Medulla oblongata (tissue), 1 donor: ENCODE results near the gene PCCB.
"Not testable (repeated sequence)": the region's sequence is repeated elsewhere in the genome, so short reads cannot be mapped to it uniquely, and the experiment has no call there.

Experiments
- DNase-seq: peaks from one replicate; pipeline ENCODE4 v3.0.0-alpha.2; 2015; ENCODE audit errors: extremely low spot score

The PCCB gene

DNA sequence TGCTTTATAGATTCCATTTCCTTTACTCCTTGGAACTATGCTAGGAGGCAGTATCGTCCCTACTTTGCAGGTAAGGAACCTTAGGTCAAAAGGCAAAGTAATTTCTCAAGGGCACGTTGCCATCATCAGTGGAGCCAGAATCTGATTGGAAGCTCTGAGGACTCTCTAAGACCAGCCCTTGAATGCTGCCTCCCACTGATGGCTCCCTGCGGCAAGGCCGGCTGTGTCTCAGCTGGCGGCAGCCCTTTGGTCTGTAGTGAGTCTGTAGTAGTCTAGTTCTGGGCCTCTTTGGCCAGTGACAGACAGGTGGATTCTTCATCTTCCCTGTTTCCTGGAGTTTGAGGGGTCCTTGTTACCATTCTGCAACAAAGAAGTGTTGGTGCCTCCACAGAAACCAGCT lies 76.2 kb downstream of the PCCB start:
- no peak for DNase-seq

GRCh38 chr3:136327671-136328070 lies 77.5 kb downstream of the PCCB start:
- DNase-seq, result no peak

DNA sequence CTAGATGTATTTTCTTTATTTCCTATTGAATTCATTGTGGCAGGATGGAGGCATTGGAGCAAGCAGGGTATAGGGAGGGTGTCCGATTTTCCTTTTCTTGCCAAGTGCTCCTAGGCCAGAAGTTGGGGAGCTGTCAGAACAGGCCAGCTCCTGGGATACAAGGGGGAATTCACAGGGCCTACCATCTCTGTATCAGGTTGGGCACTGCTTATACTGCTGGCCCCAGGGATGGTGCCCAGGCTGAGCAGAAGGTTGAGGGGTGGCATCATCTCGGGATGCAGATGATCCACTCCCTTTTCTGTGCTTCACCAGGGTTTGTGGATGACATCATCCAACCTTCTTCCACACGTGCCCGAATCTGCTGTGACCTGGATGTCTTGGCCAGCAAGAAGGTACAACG lies 79.5 kb downstream of the PCCB start:
- no peak for DNase-seq

DNA sequence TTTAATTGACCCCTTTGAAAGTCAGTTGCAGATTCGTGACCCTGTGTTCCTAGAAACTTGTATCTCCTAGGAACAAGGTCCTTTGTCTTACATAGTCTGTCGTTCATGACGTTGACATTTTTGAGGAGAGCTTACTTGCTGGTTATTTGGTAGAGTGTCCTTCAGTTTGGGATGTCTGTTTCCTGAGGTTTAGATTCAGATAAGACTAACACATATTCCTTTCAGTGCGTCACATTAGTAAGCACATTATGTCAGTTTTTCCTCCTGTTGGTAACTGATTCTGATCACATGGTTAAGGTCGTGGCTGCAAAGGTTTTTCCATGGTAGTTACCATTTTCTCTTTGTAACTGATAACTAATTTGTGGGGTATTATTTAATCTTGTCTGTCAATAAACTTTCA lies 80.8 kb downstream of the PCCB start:
- no peak for DNase-seq

DNA sequence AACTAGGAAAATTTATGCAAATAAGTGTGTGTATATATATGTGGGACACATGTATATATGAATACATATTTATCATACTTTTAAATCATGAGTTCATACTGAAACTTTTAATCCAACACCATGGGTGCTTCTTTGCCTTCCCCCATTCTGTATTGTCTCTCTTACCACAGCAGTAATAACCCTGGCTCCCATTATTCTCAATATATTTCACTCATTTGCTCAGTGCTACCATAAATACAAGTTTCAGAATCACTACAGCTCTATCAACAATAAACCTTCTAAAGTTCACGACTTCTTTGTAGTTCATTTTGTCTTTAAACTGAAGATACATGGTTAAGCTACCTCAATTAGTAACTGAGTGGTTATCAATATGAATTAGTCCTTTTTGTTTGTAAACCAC lies 82.2 kb downstream of the PCCB start:
- no peak for DNase-seq

DNA sequence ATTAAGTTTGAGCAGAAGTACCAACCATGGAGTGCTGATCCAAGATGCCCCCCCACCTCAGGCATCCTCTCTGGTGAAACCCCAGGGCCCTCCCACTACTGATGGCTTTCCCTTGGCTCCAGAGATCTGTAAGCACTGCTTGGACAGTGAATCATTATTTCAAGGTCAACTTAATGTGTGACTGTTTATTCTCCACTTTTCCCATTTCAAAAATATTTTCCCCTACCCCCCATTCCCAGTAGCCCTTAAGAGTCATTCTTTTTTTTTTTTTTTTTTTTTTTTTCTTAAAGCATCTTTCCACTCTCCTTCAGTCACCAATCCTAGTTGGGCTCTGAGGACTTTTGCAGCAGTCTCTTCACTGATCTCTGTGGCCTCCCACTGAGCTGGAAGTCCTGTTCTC lies 82.6 kb downstream of the PCCB start:
- no peak for DNase-seq

GRCh38 chr3:136334209-136334608 lies 84.1 kb downstream of the PCCB start:
- DNase-seq, result no peak

- DNase-seq, result not testable (repeated sequence)
Measured at GRCh38 chr3:136334726-136335125, 84.6 kb downstream of the PCCB start.

- no peak for DNase-seq
Measured at GRCh38 chr3:136336329-136337100, 86.4 kb downstream of the PCCB start.

- DNase-seq, result no peak
Measured at GRCh38 chr3:136343446-136343845, 93.3 kb downstream of the PCCB start.

- DNase-seq, result no peak
Measured at GRCh38 chr3:136343873-136344555, 93.9 kb downstream of the PCCB start.

- DNase-seq, result no peak
Measured at GRCh38 chr3:136346486-136346885, 96.3 kb downstream of the PCCB start.

- DNase-seq, result no peak
Measured at GRCh38 chr3:136350132-136350531, 100.0 kb downstream of the PCCB start.

GRCh38 chr3:136350557-136350956 lies 100.4 kb downstream of the PCCB start:
- no peak for DNase-seq

GRCh38 chr3:136351351-136351750 lies 101.2 kb downstream of the PCCB start:
- DNase-seq, result no peak

DNA sequence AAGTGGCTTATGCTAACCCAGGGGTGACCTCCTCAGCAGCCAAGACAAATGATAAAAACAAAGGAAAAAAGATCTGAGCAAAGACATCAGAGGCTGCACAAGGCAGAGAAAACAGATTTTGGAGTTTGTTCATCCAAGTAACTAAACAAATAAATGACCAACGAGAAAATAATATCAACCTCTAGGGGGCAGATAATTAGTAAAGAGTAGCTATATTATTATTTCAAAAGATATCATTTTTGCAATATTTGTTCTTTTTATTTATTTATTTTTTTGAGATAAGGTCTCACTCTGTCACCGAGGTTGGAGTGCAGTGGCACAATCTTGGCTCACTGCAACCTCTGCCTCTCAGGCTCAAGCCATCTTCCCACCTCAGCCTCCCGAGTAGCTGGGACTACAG lies 101.8 kb downstream of the PCCB start:
- no peak for DNase-seq

DNA sequence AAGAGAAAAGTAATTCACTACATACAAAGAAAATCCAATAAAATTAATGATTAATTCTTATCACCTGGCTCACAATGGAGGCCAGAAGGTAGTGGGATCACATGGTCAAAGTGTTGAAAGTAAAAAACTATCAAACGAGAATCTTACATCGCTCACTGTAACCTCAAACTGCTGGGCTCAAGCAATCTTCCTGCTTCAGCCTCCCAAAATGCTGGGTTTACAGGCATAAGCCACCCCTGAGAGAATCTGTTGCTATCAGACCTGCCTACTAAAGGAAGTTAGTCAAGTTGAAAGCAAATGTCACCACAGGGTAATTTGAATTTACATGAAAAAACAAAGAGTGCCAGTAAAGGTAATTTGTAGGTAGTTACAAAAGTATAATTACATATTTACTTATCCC lies 103.3 kb downstream of the PCCB start:
- DNase-seq, result no peak

DNA sequence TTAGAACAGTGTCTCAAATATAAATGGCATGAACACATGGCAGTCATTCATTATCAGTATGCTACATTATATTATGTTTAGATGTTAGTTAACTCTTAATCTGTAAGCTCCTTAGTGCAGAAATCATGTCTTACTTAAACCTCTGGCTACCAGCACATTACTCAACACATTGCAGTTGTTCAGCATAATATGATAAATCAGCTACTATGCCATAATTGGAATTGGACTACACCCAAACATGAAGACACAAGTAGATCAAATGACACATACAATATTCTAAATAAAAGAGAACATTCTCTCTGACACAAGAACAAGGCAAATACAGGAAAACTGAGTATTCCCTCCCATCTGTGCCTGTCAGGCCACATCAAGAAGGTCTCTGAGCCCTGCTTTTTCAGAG lies 116.1 kb downstream of the PCCB start:
- no peak for DNase-seq

DNA sequence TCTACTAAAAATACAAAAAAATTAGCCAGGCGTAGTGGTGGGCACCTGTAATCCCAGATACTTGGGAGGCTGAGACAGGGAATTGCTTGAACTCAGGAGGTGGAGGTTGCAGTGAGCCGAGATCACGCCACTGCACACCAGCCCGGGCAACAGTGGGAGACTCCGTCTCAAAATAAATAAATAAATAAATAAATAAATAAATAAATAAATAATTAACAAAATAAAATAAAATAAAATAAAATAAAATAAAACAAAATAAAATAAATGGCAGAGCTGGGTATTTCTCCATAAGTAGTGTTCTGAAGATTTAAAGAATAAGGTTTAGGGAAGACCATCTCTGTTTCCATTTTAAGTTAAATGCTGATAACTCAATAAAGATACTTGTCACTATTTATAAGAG lies 125.7 kb downstream of the PCCB start:
- not testable (repeated sequence) for DNase-seq

DNA sequence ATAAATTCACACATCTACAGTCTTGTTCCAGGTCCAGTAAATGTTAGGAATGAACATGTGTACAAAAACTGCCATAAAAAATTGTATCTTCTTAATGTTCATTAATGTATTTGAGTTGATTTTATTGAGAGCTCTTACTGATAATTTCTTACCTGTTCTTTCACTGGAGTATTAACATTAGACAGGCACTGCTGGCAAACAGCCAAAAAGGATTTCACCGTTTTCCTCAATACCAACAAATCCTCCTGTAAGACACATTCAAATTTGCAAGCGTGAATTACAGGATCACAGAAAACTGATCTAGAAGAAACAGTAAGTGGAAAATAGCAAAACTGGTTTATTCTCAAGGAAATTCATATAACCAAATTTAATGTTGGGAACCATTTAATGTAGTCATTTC lies 127.4 kb downstream of the PCCB start:
- DNase-seq, result no peak

- DNase-seq, result no peak
Measured at GRCh38 chr3:136378011-136378410, 127.9 kb downstream of the PCCB start.
